Midbrain (tissue), 1 donor: ENCODE measurements around the gene GFRA1.

ENCODE experiments used
- DNase-seq: peaks from one replicate; lab custom pipeline; 2025; lab: John Stamatoyannopoulos, UW

The GFRA1 gene

GRCh38 chr10:116270771-116271592 is 2.0 kb downstream of the GFRA1 start:
- DNase-seq: no peak

GRCh38 chr10:116270126-116270770 is 2.8 kb downstream of the GFRA1 start:
- no peak for DNase-seq

GRCh38 chr10:116269619-116270018 is 3.4 kb downstream of the GFRA1 start:
- DNase-seq: no peak

GRCh38 chr10:116268976-116269375 is 4.0 kb downstream of the GFRA1 start:
- no peak for DNase-seq

- DNase-seq: no peak
Measured at GRCh38 chr10:116265686-116266085, 7.3 kb downstream of the GFRA1 start.

- no peak for DNase-seq
Measured at GRCh38 chr10:116263870-116264655, 8.9 kb downstream of the GFRA1 start.

GRCh38 chr10:116262678-116263077 is 10.3 kb downstream of the GFRA1 start:
- no peak for DNase-seq

GRCh38 chr10:116260599-116260998 is 12.4 kb downstream of the GFRA1 start:
- DNase-seq: no peak

- DNase-seq: no peak
Measured at GRCh38 chr10:116259638-116260037, 13.4 kb downstream of the GFRA1 start.

- no peak for DNase-seq
Measured at GRCh38 chr10:116257785-116258184, 15.2 kb downstream of the GFRA1 start.

GRCh38 chr10:116256752-116257259 is 16.2 kb downstream of the GFRA1 start:
- DNase-seq: no peak

- DNase-seq: no peak
Measured at GRCh38 chr10:116255886-116256751, 16.9 kb downstream of the GFRA1 start.

GRCh38 chr10:116254422-116255155 is 18.4 kb downstream of the GFRA1 start:
- no peak for DNase-seq

- no peak for DNase-seq
Measured at GRCh38 chr10:116253716-116254115, 19.3 kb downstream of the GFRA1 start.

- no peak for DNase-seq
Measured at GRCh38 chr10:116251602-116252395, 21.2 kb downstream of the GFRA1 start.

GRCh38 chr10:116247691-116248090 is 25.3 kb downstream of the GFRA1 start:
- no peak for DNase-seq

GRCh38 chr10:116246263-116246662 is 26.7 kb downstream of the GFRA1 start:
- no peak for DNase-seq

- DNase-seq: no peak
Measured at GRCh38 chr10:116245156-116245555, 27.9 kb downstream of the GFRA1 start.

GRCh38 chr10:116241642-116242410 is 31.2 kb downstream of the GFRA1 start:
- DNase-seq: no peak
